H1 (cell line): ENCODE measurements around the gene AMT. TPM values are rescaled to one million over a fixed set of nuclear protein-coding genes. Genes with fewer than 3 reads are reported as not detected.

Source experiments
- polyA plus RNA-seq, 7 experiments: library from polyadenylated mRNA; depleted of rRNA in 3 of 7; stranded (reverse) in 5 of 7; unstranded in 2 of 7; fragments of >200 nt in 5 of 7; fragments of 200-250 nt in 2 of 7; gene quantifications; 1 replicate in 5 of 7; 2 replicates in 1 of 7; 4 replicates in 1 of 7; pipeline versions ENCODE4 v1.2.1 to v1.2.3, GENCODE V29; 2011 to 2013; ENCODE audit warnings: missing spikeins in 2 of 7, mixed read lengths in 2 of 7
- total RNA-seq: library from RNA; stranded (reverse); fragmentation: NEBNext Ultra II Directional; extraction: Animal tissue kit (Norgen Biotek cat#: 25700); gene quantifications from 2 replicates; pipeline ENCODE4 v1.2.1, GENCODE V29; 2021
- TF ChIP-seq, protein P1 (sequence below): IDR thresholded peaks from 2 replicates; pipeline ENCODE4 v1.6.1; 2011; ENCODE audit warnings: low read length, improper control_type of control experiment

AMT gene
- total and polyA plus RNA-seq, 2 of the 8 experiments (the other 6 are each of a cell fraction or from before 2014, with no cell fraction given), result 46.5 to 92.4 TPM

DNA sequence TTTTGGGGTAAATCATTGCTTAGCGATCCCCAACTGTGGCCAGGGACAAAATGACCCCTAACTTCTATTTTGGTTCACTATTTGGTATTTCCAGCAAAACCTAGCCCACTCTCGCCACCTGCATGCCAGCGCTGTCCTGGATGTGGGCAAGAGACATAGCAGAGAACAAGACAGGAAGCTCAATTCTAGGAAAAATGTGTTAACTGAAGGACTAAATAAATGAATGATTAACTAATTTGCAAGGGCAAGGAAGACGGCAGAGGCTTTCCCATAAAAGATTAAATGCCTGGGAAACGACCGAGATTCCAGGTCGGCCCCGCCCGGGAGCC lies 6.4 kb upstream of the AMT start (continued):
- TF ChIP-seq, protein P1, sequence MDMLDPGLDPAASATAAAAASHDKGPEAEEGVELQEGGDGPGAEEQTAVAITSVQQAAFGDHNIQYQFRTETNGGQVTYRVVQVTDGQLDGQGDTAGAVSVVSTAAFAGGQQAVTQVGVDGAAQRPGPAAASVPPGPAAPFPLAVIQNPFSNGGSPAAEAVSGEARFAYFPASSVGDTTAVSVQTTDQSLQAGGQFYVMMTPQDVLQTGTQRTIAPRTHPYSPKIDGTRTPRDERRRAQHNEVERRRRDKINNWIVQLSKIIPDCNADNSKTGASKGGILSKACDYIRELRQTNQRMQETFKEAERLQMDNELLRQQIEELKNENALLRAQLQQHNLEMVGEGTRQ, result no peak
